Uterus (tissue), 2 donors: ENCODE results near the gene E2F6.

Source experiments
- CTCF ChIP-seq, 4 experiments: fragments of 200-600 bp in 2 of 4; fragments of 450-650 bp in 2 of 4; sonication (generic) in 2 of 4; IDR thresholded peaks; one replicate each; pipeline ENCODE4 v1.5.1; 2016 to 2019; ENCODE audit warnings: antibody characterized with exemption in 4 of 4, mild to moderate bottlenecking in 2 of 4, moderate library complexity in 1 of 4
- POLR2A ChIP-seq, 2 donors: fragments of 450-650 bp; IDR thresholded peaks; one replicate each; pipeline ENCODE4 v1.6.1; 2016; ENCODE audit warnings: antibody characterized with exemption in 2 of 2, mild to moderate bottlenecking in 1 of 2, moderate library complexity in 1 of 2

- no peak for TF ChIP-seq POLR2A (IDR thresholded peaks at IDR 0.05)
- no peak for TF ChIP-seq CTCF (IDR thresholded peaks at IDR 0.05)
Observed at GRCh38 chr2:11396467-11397445, 69.2 kb downstream of the E2F6 start.
